ENCODE results near the gene TIAM2. TPM values are rescaled to one million over a fixed set of nuclear protein-coding genes. Genes with fewer than 3 reads are reported as not detected.

The TIAM2 gene
- total RNA-seq, 2 experiments from 2014 or later: 5.4 to 6.2 TPM

- POLR2A ChIA-PET: no interaction called here
Observed at GRCh38 chr6:155212106-155212505, 217.0 kb downstream of the TIAM2 start.

GRCh38 chr6:155212616-155213380 is 217.7 kb downstream of the TIAM2 start:
- Histone ChIP-seq H3K4me1 (ENCODE audit: insufficient read depth, low read length, poor library complexity, severe bottlenecking) (no peaks in the 10 kb centered on the region), H3K9me2 (ENCODE audit: insufficient read depth, low read length) (no peaks in the 10 kb centered on the region), H3K36me3 (ENCODE audit: insufficient read depth, low read length) (peaks cover 11% of the 10 kb centered on the region; the same call in 1 of the 2 replicates), H3K27ac (ENCODE audit: low read depth, low read length, poor library complexity, severe bottlenecking) (no peak overlapping the region), H3K4me3 (ENCODE audit: low read depth, low read length, poor library complexity, severe bottlenecking) (no peak overlapping the region), H3K4me2 (ENCODE audit: low read length) (no peak overlapping the region), H3K79me2 (ENCODE audit: insufficient read depth, low read depth, low read length) (no peaks in the 10 kb centered on the region), H2AFZ (ENCODE audit: low read length) (no peak overlapping the region), H3K9me3 (ENCODE audit: low read length) (no peaks in the 10 kb centered on the region), H4K20me1 (ENCODE audit: insufficient read depth, low read length) (no peaks in the 10 kb centered on the region)
- DNase-seq (ENCODE audit: low spot score): no peak
- ChIA-PET POLR2A (no interaction called here), CTCF (ENCODE audit: unreplicated experiment) (interaction anchor here (0.6 kb wide), 1 partner anchor 63 kb away, joined by 3 read pairs; no protein-coding TSS in a partner anchor)
- no peak for TF ChIP-seq CTCF (conservative IDR thresholded peaks at IDR 0.05; ENCODE audit: low read length)
- no peak for TF ChIP-seq EZH2phosphoT487 (IDR thresholded peaks at IDR 0.05; ENCODE audit: borderline replicate concordance, low read depth, low read length)
- BruUV-seq (replicated peaks): no TSS peak
- intact Hi-C loops (cut with micrococcal nuclease; ENCODE audit: unreplicated experiment): no loop called here

More at GRCh38 chr6:155212106-155212505, 217.0 kb downstream of the TIAM2 start:
- Histone ChIP-seq H3K9me3 (ENCODE audit: low read length) (no peaks in the 10 kb centered on the region), H2AFZ (ENCODE audit: low read length) (no peak overlapping the region), H3K4me3 (ENCODE audit: low read depth, low read length, poor library complexity, severe bottlenecking) (no peak overlapping the region), H3K36me3 (ENCODE audit: insufficient read depth, low read length) (peaks cover 11% of the 10 kb centered on the region; the same call in 1 of the 2 replicates), H3K9me2 (ENCODE audit: insufficient read depth, low read length) (no peaks in the 10 kb centered on the region), H3K27ac (ENCODE audit: low read depth, low read length, poor library complexity, severe bottlenecking) (no peak overlapping the region), H3K79me2 (ENCODE audit: insufficient read depth, low read depth, low read length) (no peaks in the 10 kb centered on the region), H3K4me2 (ENCODE audit: low read length) (no peak overlapping the region), H4K20me1 (ENCODE audit: insufficient read depth, low read length) (no peaks in the 10 kb centered on the region), H3K4me1 (ENCODE audit: insufficient read depth, low read length, poor library complexity, severe bottlenecking) (peaks cover 2% of the 10 kb centered on the region)
- DNase-seq (ENCODE audit: low spot score): no peak
- CTCF ChIA-PET (ENCODE audit: unreplicated experiment): no interaction called here
- no peak for TF ChIP-seq CTCF (conservative IDR thresholded peaks at IDR 0.05; ENCODE audit: low read length)
- no peak for TF ChIP-seq EZH2phosphoT487 (IDR thresholded peaks at IDR 0.05; ENCODE audit: borderline replicate concordance, low read depth, low read length)
- intact Hi-C loops (cut with micrococcal nuclease; ENCODE audit: unreplicated experiment): no loop called here
- BruUV-seq (replicated peaks): no TSS peak
